PC-9 (cell line): ENCODE data around the gene POU2AF1. TPM values are rescaled to one million over a fixed set of nuclear protein-coding genes. Genes with fewer than 3 reads are reported as not detected.

ENCODE experiments used
- BruUV-seq: library from RNA; stranded (reverse); fragments of 400-500 nt; replicated peaks from 2 replicates; lab custom pipeline; 2021; lab: Mats Ljungman, UMichigan
- CTCF ChIA-PET: fragments of 300-600 bp; sonication (Branson Sonifier 250); formaldehyde crosslinking; loops from one replicate; lab custom pipeline; 2022; ENCODE audit warnings: antibody characterized with exemption; lab: Charles Lee
- POLR2A ChIA-PET: fragments of 300-600 bp; sonication (Branson Sonifier 250); formaldehyde crosslinking; loops from one replicate; lab custom pipeline; 2022; ENCODE audit warnings: antibody characterized with exemption; ENCODE audit not compliant: unreplicated experiment; lab: Charles Lee
- DNase-seq, 2 experiments: peaks; one replicate each; pipeline versions ENCODE4 v3.0.0 to v3.0.0-alpha.2; 2015 to 2022; ENCODE audit warnings: mixed read lengths in 1 of 2
- H2AFZ ChIP-seq: fragments of 200-600 bp; sonication (generic); 2 replicates; pipeline ENCODE4 v1.8.1; 2017; ENCODE audit warnings: antibody characterized with exemption
- H3F3A ChIP-seq: fragments of 200-600 bp; sonication (generic); 2 replicates; pipeline ENCODE4 v1.8.1; 2017; ENCODE audit warnings: antibody characterized with exemption, mild to moderate bottlenecking, low read depth; ENCODE audit not compliant: insufficient read depth
- H3K27ac ChIP-seq: fragments of 200-600 bp; sonication (generic); 2 replicates; pipeline ENCODE4 v1.6.1; 2016; ENCODE audit warnings: mixed run types
- H3K27me3 ChIP-seq: fragments of 200-600 bp; sonication (generic); 2 replicates; pipeline ENCODE4 v1.6.1; 2016; ENCODE audit warnings: low read depth, mixed run types; ENCODE audit not compliant: insufficient read depth
- H3K36me3 ChIP-seq: fragments of 200-600 bp; sonication (generic); 2 replicates; pipeline ENCODE4 v1.6.1; 2016; ENCODE audit warnings: low read depth, mixed run types
- H3K4me1 ChIP-seq: fragments of 200-600 bp; sonication (generic); replicated peaks from 2 replicates; pipeline ENCODE4 v1.6.1; 2016; ENCODE audit warnings: mixed run types; ENCODE audit not compliant: insufficient read depth
- H3K4me2 ChIP-seq: fragments of 200-600 bp; sonication (generic); 2 replicates; pipeline ENCODE4 v1.6.1; 2017; ENCODE audit warnings: mixed run types
- H3K4me3 ChIP-seq: fragments of 200-600 bp; sonication (generic); 2 replicates; pipeline ENCODE4 v1.6.1; 2016; ENCODE audit warnings: mixed run types
- H3K79me2 ChIP-seq: fragments of 200-600 bp; sonication (generic); 2 replicates; pipeline ENCODE4 v1.6.1; 2017; ENCODE audit warnings: low read depth, mixed run types
- H3K9me2 ChIP-seq: fragments of 200-600 bp; sonication (generic); 2 replicates; pipeline ENCODE4 v1.8.1; 2017; ENCODE audit warnings: mild to moderate bottlenecking; ENCODE audit not compliant: insufficient read depth
- H3K9me3 ChIP-seq: fragments of 200-600 bp; sonication (generic); 2 replicates; pipeline ENCODE4 v1.8.1; 2016; ENCODE audit warnings: low read depth; ENCODE audit not compliant: insufficient read depth
- H4K20me1 ChIP-seq: fragments of 200-600 bp; sonication (generic); 2 replicates; pipeline ENCODE4 v1.8.1; 2017; ENCODE audit not compliant: insufficient read depth
- EZH2 ChIP-seq: fragments of 200-600 bp; sonication (generic); IDR thresholded peaks from 2 replicates; pipeline ENCODE4 v1.8.0; 2017; ENCODE audit warnings: antibody characterized with exemption, low read depth
- intact Hi-C: fragments of 100-400 bp; cut with micrococcal nuclease; formaldehyde crosslinking; loops from one replicate; pipeline ENCODE4 v1.10.0; 2022; ENCODE audit not compliant: unreplicated experiment
- total RNA-seq: library from RNA; stranded (reverse); gene quantifications from 2 replicates; pipeline ENCODE4 v1.2.3, GENCODE V29; 2021
- TF ChIP-seq, protein P1 (sequence below): fragments of 200-600 bp; sonication (generic); conservative IDR thresholded peaks from 2 replicates; pipeline ENCODE4 v1.6.1; 2017; ENCODE audit warnings: mixed run types, antibody characterized with exemption, mild to moderate bottlenecking, moderate library complexity

The POU2AF1 gene
- total RNA-seq, 1 experiment from 2014 or later: 0.37 TPM

- intact Hi-C loops: no loop called here
- no peaks in the 10 kb centered on the region for H3K36me3 ChIP-seq
- no peaks in the 10 kb centered on the region for H3K27me3 ChIP-seq
- H3F3A ChIP-seq: peaks cover 4% of the 10 kb centered on the region; the same call in 1 of the 2 replicates
- no peak overlapping the region for H2AFZ ChIP-seq
- no peak overlapping the region for H3K4me3 ChIP-seq
- H3K9me2 ChIP-seq: 0 out of 2 replicates have a peak, but pooled peaks cover 3% of the 10 kb centered on the region
- no peaks in the 10 kb centered on the region for H3K9me3 ChIP-seq
- CTCF ChIA-PET: no interaction called here
- no peak for TF ChIP-seq EZH2
- TF ChIP-seq, protein P1, sequence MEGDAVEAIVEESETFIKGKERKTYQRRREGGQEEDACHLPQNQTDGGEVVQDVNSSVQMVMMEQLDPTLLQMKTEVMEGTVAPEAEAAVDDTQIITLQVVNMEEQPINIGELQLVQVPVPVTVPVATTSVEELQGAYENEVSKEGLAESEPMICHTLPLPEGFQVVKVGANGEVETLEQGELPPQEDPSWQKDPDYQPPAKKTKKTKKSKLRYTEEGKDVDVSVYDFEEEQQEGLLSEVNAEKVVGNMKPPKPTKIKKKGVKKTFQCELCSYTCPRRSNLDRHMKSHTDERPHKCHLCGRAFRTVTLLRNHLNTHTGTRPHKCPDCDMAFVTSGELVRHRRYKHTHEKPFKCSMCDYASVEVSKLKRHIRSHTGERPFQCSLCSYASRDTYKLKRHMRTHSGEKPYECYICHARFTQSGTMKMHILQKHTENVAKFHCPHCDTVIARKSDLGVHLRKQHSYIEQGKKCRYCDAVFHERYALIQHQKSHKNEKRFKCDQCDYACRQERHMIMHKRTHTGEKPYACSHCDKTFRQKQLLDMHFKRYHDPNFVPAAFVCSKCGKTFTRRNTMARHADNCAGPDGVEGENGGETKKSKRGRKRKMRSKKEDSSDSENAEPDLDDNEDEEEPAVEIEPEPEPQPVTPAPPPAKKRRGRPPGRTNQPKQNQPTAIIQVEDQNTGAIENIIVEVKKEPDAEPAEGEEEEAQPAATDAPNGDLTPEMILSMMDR: no peak
- H3K4me2 ChIP-seq: no peak overlapping the region
- H3K79me2 ChIP-seq: no peaks in the 10 kb centered on the region
- POLR2A ChIA-PET: no interaction called here
- peaks cover 13% of the 10 kb centered on the region for H3K4me1 ChIP-seq
- no TSS peak for BruUV-seq
- DNase-seq: no peak
- no peaks in the 10 kb centered on the region for H4K20me1 ChIP-seq
- no peak overlapping the region for H3K27ac ChIP-seq
These were observed 30.9 kb downstream of the POU2AF1 start for GRCh38 chr11:111348147-111348546.

GRCh38 chr11:111347723-111348115 lies 31.4 kb downstream of the POU2AF1 start:
- no TSS peak for BruUV-seq
- Histone ChIP-seq H3K4me1 (peaks cover 13% of the 10 kb centered on the region), H4K20me1 (no peaks in the 10 kb centered on the region), H3K9me2 (0 out of 2 replicates have a peak, but pooled peaks cover 3% of the 10 kb centered on the region), H3K27ac (no peak overlapping the region), H3K27me3 (no peaks in the 10 kb centered on the region), H3K79me2 (no peaks in the 10 kb centered on the region), H3K4me3 (no peak overlapping the region), H2AFZ (no peak overlapping the region), H3F3A (peaks cover 4% of the 10 kb centered on the region; the same call in 1 of the 2 replicates), H3K36me3 (no peaks in the 10 kb centered on the region), H3K9me3 (no peaks in the 10 kb centered on the region), H3K4me2 (no peak overlapping the region)
- CTCF ChIA-PET: no interaction called here
- intact Hi-C loops: no loop called here
- POLR2A ChIA-PET: no interaction called here
- TF ChIP-seq EZH2: no peak
- TF ChIP-seq, protein P1: no peak
- peak in 1 of 2 experiments; percentile 49 for DNase-seq

DNA sequence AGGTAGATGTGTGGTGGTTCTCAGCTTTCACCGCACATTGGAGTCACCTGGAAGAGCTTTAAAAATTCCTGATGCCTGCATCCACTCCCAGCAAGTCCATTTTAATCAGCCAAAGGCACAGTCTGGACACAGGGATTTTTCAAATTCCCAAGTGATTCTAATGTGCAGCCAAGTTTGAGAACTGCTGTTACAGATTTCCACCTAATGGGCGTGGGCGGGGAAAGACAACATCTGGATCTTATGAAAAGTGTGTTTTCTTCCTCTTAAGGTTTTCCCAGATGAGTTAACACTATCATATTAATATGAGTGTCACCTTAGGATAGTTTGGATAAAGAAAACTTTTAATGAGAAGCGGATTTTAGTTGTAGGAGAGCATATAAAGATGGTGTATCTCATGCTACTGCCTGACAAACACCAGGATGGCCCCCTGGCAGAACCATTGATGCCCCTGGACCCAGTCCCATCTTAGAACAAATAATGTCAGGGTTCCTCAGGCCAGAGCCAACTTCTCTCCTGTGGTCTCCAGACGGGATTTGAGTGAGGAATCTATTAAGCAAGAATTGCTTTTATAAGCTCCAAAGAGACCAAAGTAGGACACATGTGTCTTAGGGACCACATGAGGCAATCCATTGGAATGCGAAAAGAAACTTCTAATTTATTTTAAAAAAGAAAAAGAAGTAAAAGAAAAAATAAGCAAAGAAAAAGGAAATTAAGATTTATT lies 31.9 kb downstream of the POU2AF1 start:
- no peak overlapping the region for H3K4me3 ChIP-seq
- no peaks in the 10 kb centered on the region for H3K36me3 ChIP-seq
- no peak for TF ChIP-seq EZH2
- TF ChIP-seq, protein P1: no peak
- no peak overlapping the region for H3K4me2 ChIP-seq
- no peaks in the 10 kb centered on the region for H4K20me1 ChIP-seq
- BruUV-seq: no TSS peak
- H3K27me3 ChIP-seq: no peaks in the 10 kb centered on the region
- peaks cover 13% of the 10 kb centered on the region for H3K4me1 ChIP-seq
- intact Hi-C loops: no loop called here
- H3K27ac ChIP-seq: no peak overlapping the region
- H3F3A ChIP-seq: peaks cover 4% of the 10 kb centered on the region; the same call in 1 of the 2 replicates
- H2AFZ ChIP-seq: no peak overlapping the region
- no peak for DNase-seq
- H3K9me2 ChIP-seq: peaks cover 3% of the 10 kb centered on the region; the same call in 1 of the 2 replicates
- no peaks in the 10 kb centered on the region for H3K79me2 ChIP-seq
- ChIA-PET POLR2A (no interaction called here), CTCF (no interaction called here)
- no peaks in the 10 kb centered on the region for H3K9me3 ChIP-seq
